PC-3 (cell line): ENCODE measurements around the gene GPBP1. TPM values are rescaled to one million over a fixed set of nuclear protein-coding genes. Genes with fewer than 3 reads are reported as not detected.

Experiments used
- ATAC-seq: fragments of 200-7000 bp; cut with Tn5 transposase; 2 replicates; pipeline ENCODE4 v1.9.1; 2020; ENCODE audit warnings: mild to moderate bottlenecking, moderate library complexity
- BruUV-seq: library from RNA; stranded (reverse); fragments of 400-500 nt; replicated peaks from 2 replicates; lab custom pipeline; 2021; lab: Mats Ljungman, UMichigan
- CTCF ChIA-PET: fragments of 300-600 bp; sonication (Branson Sonifier 250); formaldehyde crosslinking; loops from one replicate; lab custom pipeline; 2022; ENCODE audit warnings: antibody characterized with exemption; lab: Charles Lee
- POLR2A ChIA-PET: fragments of 300-600 bp; sonication (Branson Sonifier 250); formaldehyde crosslinking; loops from one replicate; lab custom pipeline; 2022; ENCODE audit warnings: antibody characterized with exemption; ENCODE audit not compliant: unreplicated experiment; lab: Charles Lee
- DNase-seq: peaks from one replicate; pipeline ENCODE4 v3.0.0-alpha.2; 2015
- H2AFZ ChIP-seq: fragments of 300-600 bp; sonication (generic); 2 replicates; pipeline ENCODE4 v1.6.0; 2016; ENCODE audit warnings: antibody characterized with exemption, low read length
- H3F3A ChIP-seq: fragments of 300-600 bp; sonication (generic); one replicate; pipeline ENCODE4 v1.6.0; 2017; ENCODE audit warnings: antibody characterized with exemption, low read length, control low read depth, mild to moderate bottlenecking; ENCODE audit not compliant: unreplicated experiment
- H3K27ac ChIP-seq: fragments of 300-600 bp; sonication (generic); 2 replicates; pipeline ENCODE4 v1.5.1; 2016; ENCODE audit warnings: mild to moderate bottlenecking, low read length
- H3K27me3 ChIP-seq: fragments of 300-600 bp; sonication (generic); 2 replicates; pipeline ENCODE4 v1.6.1; 2016; ENCODE audit warnings: low read length, mixed read lengths
- H3K36me3 ChIP-seq: fragments of 300-600 bp; sonication (generic); 2 replicates; pipeline ENCODE4 v1.6.1; 2016; ENCODE audit warnings: low read depth, mixed run types, low read length, mixed read lengths
- H3K4me1 ChIP-seq: fragments of 300-600 bp; sonication (generic); 2 replicates; pipeline ENCODE4 v1.5.1; 2016; ENCODE audit warnings: low read length; ENCODE audit not compliant: insufficient read depth
- H3K4me2 ChIP-seq: fragments of 300-600 bp; sonication (generic); 2 replicates; pipeline ENCODE4 v1.6.0; 2016; ENCODE audit warnings: low read length
- H3K4me3 ChIP-seq: fragments of 300-600 bp; sonication (generic); 2 replicates; pipeline ENCODE4 v1.5.1; 2016; ENCODE audit warnings: mild to moderate bottlenecking, low read length, mixed read lengths
- H3K79me2 ChIP-seq: fragments of 300-600 bp; sonication (generic); 2 replicates; pipeline ENCODE4 v1.6.1; 2017; ENCODE audit warnings: low read length, mixed read lengths
- H3K9ac ChIP-seq: fragments of 300-600 bp; sonication (generic); 2 replicates; pipeline ENCODE4 v1.6.0; 2016; ENCODE audit warnings: mild to moderate bottlenecking, low read length
- H3K9me2 ChIP-seq: fragments of 300-600 bp; sonication (generic); replicated peaks from 2 replicates; pipeline ENCODE4 v1.6.1; 2016; ENCODE audit warnings: mixed run types, low read length, mixed read lengths
- H3K9me3 ChIP-seq: fragments of 300-600 bp; sonication (generic); 2 replicates; pipeline ENCODE4 v1.6.1; 2016; ENCODE audit warnings: low read length, mixed read lengths
- H4K20me1 ChIP-seq: fragments of 300-600 bp; sonication (generic); 2 replicates; pipeline ENCODE4 v1.6.1; 2016; ENCODE audit warnings: low read length, mixed read lengths
- EZH2 ChIP-seq: fragments of 300-600 bp; sonication (generic); IDR thresholded peaks from one replicate; pipeline ENCODE4 v1.6.1; 2017; ENCODE audit warnings: antibody characterized with exemption, mild to moderate bottlenecking, low read length; ENCODE audit not compliant: unreplicated experiment
- EZH2phosphoT487 ChIP-seq: fragments of 300-600 bp; sonication (generic); IDR thresholded peaks from 2 replicates; pipeline ENCODE4 v1.6.1; 2018; ENCODE audit warnings: mild to moderate bottlenecking, antibody characterized with exemption, low read length, borderline replicate concordance
- intact Hi-C: fragments of 100-400 bp; cut with micrococcal nuclease; formaldehyde crosslinking; loops from 2 replicates; pipeline ENCODE4 v1.9.0; 2023
- total RNA-seq: library from RNA; depleted of rRNA; stranded (reverse); fragments of >200 nt; gene quantifications from 2 replicates; pipeline ENCODE4 v1.2.3, GENCODE V29; 2014
- TF ChIP-seq, protein P1 (sequence below): fragments of 300-600 bp; sonication (generic); conservative IDR thresholded peaks from 2 replicates; pipeline ENCODE4 v1.5.1; 2017; ENCODE audit warnings: antibody characterized with exemption, low read depth, mild to moderate bottlenecking, low read length

GPBP1 gene
- total RNA-seq, 1 experiment from 2014 or later: 31.8 TPM

DNA sequence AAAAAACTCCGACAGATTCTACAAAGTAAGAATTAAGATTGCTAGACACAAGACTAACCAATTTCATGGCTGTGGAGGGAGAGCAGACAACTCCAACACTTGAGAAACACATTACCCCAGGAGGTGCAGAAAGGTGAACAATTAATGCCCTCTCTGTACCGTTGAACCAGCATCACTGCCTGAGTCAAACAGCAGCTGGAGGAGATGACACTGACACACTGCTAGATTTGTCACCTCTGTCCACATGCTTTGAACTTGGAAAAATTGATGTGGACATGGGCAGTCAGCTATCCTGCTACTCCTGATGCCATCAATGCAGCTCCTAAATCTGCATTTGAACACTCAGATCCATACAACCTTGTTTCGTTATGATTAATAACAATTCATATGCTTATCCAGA is 51.7 kb downstream of the GPBP1 start:
- no peak overlapping the region for H3K4me3 ChIP-seq
- no peaks in the 10 kb centered on the region for H3K4me1 ChIP-seq
- H3K36me3 ChIP-seq: peaks cover 9% of the 10 kb centered on the region
- H3K79me2 ChIP-seq: peaks cover 44% of the 10 kb centered on the region
- H3K9ac ChIP-seq: no peak overlapping the region
- no peaks in the 10 kb centered on the region for H3K27me3 ChIP-seq
- TF ChIP-seq EZH2phosphoT487 (no peak), EZH2 (no peak)
- TF ChIP-seq, protein P1, sequence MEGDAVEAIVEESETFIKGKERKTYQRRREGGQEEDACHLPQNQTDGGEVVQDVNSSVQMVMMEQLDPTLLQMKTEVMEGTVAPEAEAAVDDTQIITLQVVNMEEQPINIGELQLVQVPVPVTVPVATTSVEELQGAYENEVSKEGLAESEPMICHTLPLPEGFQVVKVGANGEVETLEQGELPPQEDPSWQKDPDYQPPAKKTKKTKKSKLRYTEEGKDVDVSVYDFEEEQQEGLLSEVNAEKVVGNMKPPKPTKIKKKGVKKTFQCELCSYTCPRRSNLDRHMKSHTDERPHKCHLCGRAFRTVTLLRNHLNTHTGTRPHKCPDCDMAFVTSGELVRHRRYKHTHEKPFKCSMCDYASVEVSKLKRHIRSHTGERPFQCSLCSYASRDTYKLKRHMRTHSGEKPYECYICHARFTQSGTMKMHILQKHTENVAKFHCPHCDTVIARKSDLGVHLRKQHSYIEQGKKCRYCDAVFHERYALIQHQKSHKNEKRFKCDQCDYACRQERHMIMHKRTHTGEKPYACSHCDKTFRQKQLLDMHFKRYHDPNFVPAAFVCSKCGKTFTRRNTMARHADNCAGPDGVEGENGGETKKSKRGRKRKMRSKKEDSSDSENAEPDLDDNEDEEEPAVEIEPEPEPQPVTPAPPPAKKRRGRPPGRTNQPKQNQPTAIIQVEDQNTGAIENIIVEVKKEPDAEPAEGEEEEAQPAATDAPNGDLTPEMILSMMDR: no peak
- H3K27ac ChIP-seq: no peak overlapping the region
- ATAC-seq (no peak), DNase-seq (no peak)
- intact Hi-C loops: no loop called here
- POLR2A ChIA-PET: no interaction called here
- no peak overlapping the region for H2AFZ ChIP-seq
- no peaks in the 10 kb centered on the region for H3K9me2 ChIP-seq
- H3K9me3 ChIP-seq: no peaks in the 10 kb centered on the region
- CTCF ChIA-PET: no interaction called here
- no peaks in the 10 kb centered on the region for H3F3A ChIP-seq
- no TSS peak for BruUV-seq
- H3K4me2 ChIP-seq: no peak overlapping the region
- peaks cover 10% of the 10 kb centered on the region for H4K20me1 ChIP-seq

DNA sequence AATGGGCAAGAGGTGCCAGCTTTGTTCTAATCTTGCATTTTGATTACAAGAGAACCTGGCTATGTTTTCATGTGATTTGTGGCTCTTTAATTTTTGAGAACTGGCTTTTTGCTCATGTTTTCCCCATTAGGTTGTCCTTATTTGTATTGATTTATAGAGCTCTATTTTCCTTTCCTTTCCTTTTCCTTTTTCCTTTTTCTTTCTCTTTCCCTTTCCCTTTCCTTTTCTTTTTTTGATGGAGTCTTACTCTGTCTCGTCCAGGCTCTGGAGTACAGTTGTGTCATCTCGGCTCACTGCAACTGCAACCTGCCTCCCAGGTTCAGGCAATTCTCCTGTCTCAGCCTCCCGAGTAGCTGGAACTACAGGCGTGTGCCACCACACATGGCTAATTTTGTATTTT is 55.5 kb downstream of the GPBP1 start:
- no peak overlapping the region for H3K9ac ChIP-seq
- H3K79me2 ChIP-seq: peaks cover 16% of the 10 kb centered on the region; the same call in 1 of the 2 replicates
- H3K4me1 ChIP-seq: no peaks in the 10 kb centered on the region

DNA sequence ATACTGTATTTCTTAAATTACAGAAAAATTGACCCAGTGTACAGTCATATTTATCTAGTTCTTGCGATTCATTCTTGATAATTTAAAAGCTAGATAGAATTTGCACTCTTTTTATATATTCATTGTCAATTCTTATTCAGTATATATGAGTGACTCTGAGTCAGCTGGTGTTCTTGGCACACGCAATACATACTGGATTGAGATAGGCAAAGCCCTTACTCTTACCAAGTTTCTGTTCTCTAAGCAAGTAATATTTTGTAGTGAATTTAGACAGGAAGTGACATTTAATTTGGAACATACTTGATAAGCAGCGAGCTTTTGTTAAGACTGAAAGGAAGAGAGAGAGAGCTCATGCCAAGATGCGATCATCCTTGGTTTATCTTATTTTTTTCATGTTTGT is 57.7 kb downstream of the GPBP1 start:
- Histone ChIP-seq H3K79me2 (peaks cover 8% of the 10 kb centered on the region; the same call in 1 of the 2 replicates), H4K20me1 (no peaks in the 10 kb centered on the region), H3K4me3 (no peak overlapping the region), H3K9me3 (no peaks in the 10 kb centered on the region; the same call in 1 of the 2 replicates), H3K36me3 (peaks cover 35% of the 10 kb centered on the region), H3K9me2 (no peaks in the 10 kb centered on the region), H3K27me3 (no peaks in the 10 kb centered on the region), H2AFZ (no peak overlapping the region), H3K9ac (no peak overlapping the region), H3F3A (no peaks in the 10 kb centered on the region), H3K27ac (no peak overlapping the region), H3K4me1 (no peaks in the 10 kb centered on the region), H3K4me2 (no peak overlapping the region)
- ChIA-PET CTCF (interaction anchor here (0.7 kb wide), 1 partner anchor 333 kb away, joined by 3 read pairs; no protein-coding TSS in a partner anchor), POLR2A (no interaction called here)
- DNase-seq: no peak
- intact Hi-C loops: no loop called here
- ATAC-seq: no peak
- no peak for TF ChIP-seq EZH2phosphoT487
- TF ChIP-seq EZH2: no peak
- TF ChIP-seq, protein P1: no peak
- no TSS peak for BruUV-seq

More for the DNA sequence above, 55.5 kb downstream of the GPBP1 start:
- Histone ChIP-seq H3K36me3 (peaks cover 35% of the 10 kb centered on the region), H2AFZ (no peak overlapping the region), H3K27ac (no peak overlapping the region), H4K20me1 (no peaks in the 10 kb centered on the region), H3K9me2 (no peaks in the 10 kb centered on the region), H3K4me3 (no peak overlapping the region), H3K9me3 (no peaks in the 10 kb centered on the region; the same call in 1 of the 2 replicates), H3F3A (no peaks in the 10 kb centered on the region), H3K27me3 (no peaks in the 10 kb centered on the region), H3K4me2 (no peak overlapping the region)
- DNase-seq (no peak), ATAC-seq (no peak)
- ChIA-PET CTCF (interaction anchor here (0.6 kb wide), 1 partner anchor 91 kb away, joined by 3 read pairs; no protein-coding TSS in a partner anchor), POLR2A (no interaction called here)
- TF ChIP-seq, protein P1: no peak
- TF ChIP-seq EZH2 (no peak), EZH2phosphoT487 (no peak)
- intact Hi-C loops: no loop called here
- BruUV-seq: no TSS peak
